K562 (cell line): ENCODE data around the gene C5orf24. TPM values are rescaled to one million over a fixed set of nuclear protein-coding genes. Genes with fewer than 3 reads are reported as not detected.

Experiments used
- ATAC-seq: fragments of 200-7000 bp; cut with Tn5 transposase; 3 replicates; pipeline ENCODE4 v1.9.1; 2020; ENCODE audit warnings: moderate library complexity
- BruUV-seq: library from RNA; stranded (reverse); fragments of 400-500 nt; replicated peaks from 2 replicates; lab custom pipeline; 2021; lab: Mats Ljungman, UMichigan
- CTCF ChIA-PET: fragments of 300-600 bp; formaldehyde crosslinking; extraction: SDS; loops from one replicate; lab custom pipeline; 2021; ENCODE audit warnings: low intra/inter-chr PET ratio; lab: Yijun Ruan, JAX
- POLR2A ChIA-PET: fragments of 300-600, 350-650 bp; sonication (Branson Sonifier 250); formaldehyde crosslinking; extraction: SDS; loops from one replicate; lab custom pipeline; 2021; ENCODE audit warnings: antibody characterized with exemption, inconsistent platforms; lab: Yijun Ruan, JAX
- DNase-seq, 4 experiments: peaks; one replicate each; pipeline versions ENCODE4 v3.0.0 to v3.0.0-alpha.2; 2011 to 2018; ENCODE audit warnings: low spot score in 3 of 4, mixed read lengths in 3 of 4; ENCODE audit errors: extremely low read depth in 1 of 4
- FAIRE-seq: peaks from 2 replicates; lab custom pipeline; 2011; peaks lifted over from hg19 to GRCh38; lab: Jason Lieb, UNC
- H2AFZ ChIP-seq: 2 replicates; pipeline ENCODE4 v1.6.0; 2011; ENCODE audit warnings: low read depth, low read length, control low read depth, inconsistent platforms
- H3K27ac ChIP-seq: fragments of 200-600 bp; 3 replicates; pipeline ENCODE4 v1.8.0; 2011; ENCODE audit warnings: low read depth, mild to moderate bottlenecking, control low read depth, inconsistent platforms, low read length, moderate library complexity, mixed read lengths; ENCODE audit errors: extremely low read depth
- H3K27me3 ChIP-seq, 2 experiments: fragments of 300-600 bp in 1 of 2; 2 replicates in 1 of 2; 3 replicates in 1 of 2; pipeline versions ENCODE4 v1.6.0 to v1.8.0; 2011; ENCODE audit warnings: inconsistent platforms in 2 of 2, low read length in 2 of 2, mild to moderate bottlenecking in 1 of 2, mixed read lengths in 1 of 2, moderate library complexity in 1 of 2; ENCODE audit not compliant: control insufficient read depth in 2 of 2, insufficient read depth in 2 of 2
- H3K36me3 ChIP-seq: fragments of 300-600 bp; 3 replicates; pipeline ENCODE4 v1.8.0; 2011; ENCODE audit warnings: mild to moderate bottlenecking, low read length, inconsistent platforms; ENCODE audit not compliant: control insufficient read depth, insufficient read depth
- H3K4me1 ChIP-seq, 2 experiments: fragments of 200-600 bp in 1 of 2; replicated peaks in 1 of 2; 2 replicates in 1 of 2; 3 replicates in 1 of 2; pipeline versions ENCODE4 v1.5.1 to v1.8.0; 2011; ENCODE audit warnings: inconsistent platforms in 2 of 2, low read length in 2 of 2, mild to moderate bottlenecking in 1 of 2, mixed read lengths in 1 of 2, moderate library complexity in 1 of 2; ENCODE audit not compliant: control insufficient read depth in 2 of 2, insufficient read depth in 2 of 2
- H3K4me2 ChIP-seq: 2 replicates; pipeline ENCODE4 v1.6.1; 2011; ENCODE audit warnings: low read length, control low read depth, inconsistent platforms, mixed read lengths; ENCODE audit not compliant: insufficient read depth
- H3K4me3 ChIP-seq: fragments of 200-600 bp; sonication (generic), shearing (Covaris generic); 2 replicates; pipeline ENCODE4 v1.5.1; 2016; ENCODE audit warnings: control low read depth, inconsistent platforms
- H3K79me2 ChIP-seq: fragments of 200-600 bp; 3 replicates; pipeline ENCODE4 v1.8.0; 2011; ENCODE audit warnings: low read length, inconsistent platforms; ENCODE audit not compliant: control insufficient read depth, insufficient read depth
- H3K9ac ChIP-seq, 2 experiments: 2 replicates each; pipeline versions ENCODE4 v1.6.0 to v1.6.1; 2011; ENCODE audit warnings: low read depth in 2 of 2, low read length in 2 of 2, control low read depth in 1 of 2, inconsistent platforms in 1 of 2, mild to moderate bottlenecking in 1 of 2, mixed read lengths in 1 of 2; ENCODE audit not compliant: insufficient read depth in 1 of 2
- H3K9me1 ChIP-seq: one replicate; pipeline ENCODE4 v1.6.0; 2011; ENCODE audit warnings: inconsistent platforms, mild to moderate bottlenecking, low read length, moderate library complexity; ENCODE audit not compliant: control insufficient read depth, insufficient read depth
- H3K9me3 ChIP-seq: replicated peaks from 2 replicates; pipeline ENCODE4 v1.5.1; 2011; ENCODE audit warnings: low read depth, low read length, inconsistent platforms; ENCODE audit not compliant: control insufficient read depth, insufficient read depth
- H4K20me1 ChIP-seq: replicated peaks from 2 replicates; pipeline ENCODE4 v1.6.1; 2011; ENCODE audit warnings: low read length, inconsistent platforms, mixed read lengths; ENCODE audit not compliant: control insufficient read depth, insufficient read depth
- CHCHD3 ChIP-seq: fragments of 250-450 bp; sonication (Bioruptor Pico); IDR thresholded peaks from 2 replicates; pipeline ENCODE4 v2.1.2; 2022; ENCODE audit warnings: mild to moderate bottlenecking
- CHD2 ChIP-seq: IDR thresholded peaks from 2 replicates; pipeline ENCODE4 v1.6.1; 2011; ENCODE audit warnings: low read depth, low read length
- E2F5 ChIP-seq: sonication (generic); formaldehyde crosslinking; IDR thresholded peaks from 2 replicates; pipeline ENCODE4 v1.8.0; 2022; ENCODE audit warnings: mild to moderate bottlenecking, missing genetic modification reagents
- EP400 ChIP-seq: fragments of 450-650 bp; IDR thresholded peaks from 2 replicates; pipeline ENCODE4 v1.6.1; 2017; ENCODE audit warnings: antibody characterized with exemption, mild to moderate bottlenecking, moderate library complexity
- FOXK2 ChIP-seq, 2 experiments: fragments of 450-650 bp; IDR thresholded peaks in 1 of 2; conservative IDR thresholded peaks in 1 of 2; 2 replicates each; pipeline ENCODE4 v1.6.1; 2016; ENCODE audit warnings: low read depth in 2 of 2, mild to moderate bottlenecking in 1 of 2
- FOXO4 ChIP-seq: fragments of 450-650 bp; formaldehyde crosslinking; IDR thresholded peaks from 2 replicates; pipeline ENCODE4 v1.4.0; 2020; ENCODE audit warnings: mild to moderate bottlenecking, moderate library complexity
- GABPA ChIP-seq: fragments of 200-800 bp; sonication (Bioruptor generic); conservative IDR thresholded peaks from 2 replicates; pipeline ENCODE4 v1.6.1; 2016; ENCODE audit warnings: low read depth, missing genetic modification characterization, missing compliant biosample characterization
- HES1 ChIP-seq: fragments of 450-650 bp; IDR thresholded peaks from 2 replicates; pipeline ENCODE4 v1.6.1; 2016; ENCODE audit warnings: low read depth, mild to moderate bottlenecking, moderate library complexity
- RB1 ChIP-seq: fragments of 450-650 bp; IDR thresholded peaks from 2 replicates; pipeline ENCODE4 v1.6.1; 2017; ENCODE audit warnings: low read depth, mild to moderate bottlenecking
- SREBF2 ChIP-seq: sonication (generic); formaldehyde crosslinking; IDR thresholded peaks from 2 replicates; pipeline ENCODE4 v1.4.0; 2020; ENCODE audit warnings: mild to moderate bottlenecking, missing genetic modification reagents
- SRF ChIP-seq, 2 experiments: fragments of 250-450, 450-650 bp in 1 of 2; sonication (Bioruptor Pico) in 1 of 2; sonication (generic) in 1 of 2; formaldehyde crosslinking; IDR thresholded peaks; 2 replicates each; pipeline versions ENCODE4 v1.5.0 to v1.5.1; 2020 to 2022; ENCODE audit warnings: mild to moderate bottlenecking in 1 of 2, missing genetic modification reagents in 1 of 2
- THRAP3 ChIP-seq: fragments of 450-650 bp; IDR thresholded peaks from 2 replicates; pipeline ENCODE4 v1.6.1; 2016; ENCODE audit warnings: mild to moderate bottlenecking, inconsistent platforms, borderline replicate concordance
- ZBTB11 ChIP-seq, 3 experiments: fragments of 200-800 bp in 1 of 3; fragments of 250-450 bp in 1 of 3; fragments of 450-650 bp in 1 of 3; sonication (Bioruptor Pico) in 1 of 3; sonication (Bioruptor generic) in 1 of 3; formaldehyde crosslinking in 1 of 3; IDR thresholded peaks; 2 replicates each; pipeline versions ENCODE4 v1.6.1 to v1.8.0; 2016 to 2022; ENCODE audit warnings: mild to moderate bottlenecking in 2 of 3, missing genetic modification characterization in 2 of 3, missing compliant biosample characterization in 1 of 3, moderate library complexity in 1 of 3
- WGBS: fragments of 100-300 bp; shearing (Covaris generic); methylation state at CpG from one replicate; pipeline ENCODE4 v1.1.6; 2016; ENCODE audit warnings: low coverage, mixed read lengths; ENCODE audit not compliant: insufficient coverage; ENCODE audit errors: missing lambda C conversion rate; 5-methylcytosine and 5-hydroxymethylcytosine counted together
- in situ Hi-C: fragments of 300-500 bp; cut with MboI; formaldehyde crosslinking; loops from 4 replicates; pipeline ENCODE4 v1.15.0; 2018; ENCODE audit warnings: inconsistent platforms, mixed read lengths
- intact Hi-C: fragments of 100-400 bp; cut with micrococcal nuclease; formaldehyde crosslinking; loops from 2 replicates; pipeline ENCODE4 v1.14.2; 2022
- polyA plus RNA-seq, 8 experiments: library from polyadenylated mRNA; depleted of rRNA in 4 of 8; stranded (reverse) in 5 of 8; unstranded in 3 of 8; fragments of >200 nt; fragmentation: Nextera tagmentation in 2 of 8; fragmentation: Illumina TruSeq in 1 of 8; extraction: Ambion mirVana in 2 of 8; extraction: Trizol in 1 of 8; gene quantifications; 2 replicates each; pipeline versions ENCODE4 v1.2.1 to v1.2.3, GENCODE V29; 2011 to 2014; ENCODE audit warnings: inconsistent platforms in 1 of 8, missing spikeins in 1 of 8
- total RNA-seq, 7 experiments: library from RNA; depleted of rRNA in 6 of 7; stranded (reverse); fragments of >200 nt in 6 of 7; fragmentation: Illumina TruSeq in 2 of 7; extraction: Trizol in 2 of 7; gene quantifications; 2 replicates each; pipeline versions ENCODE4 v1.2.1 to v1.2.3, GENCODE V29; 2011 to 2021; ENCODE audit warnings: low replicate concordance in 1 of 7

Gene C5orf24
- total and polyA plus RNA-seq, 9 of the 15 experiments (the other 6 are each of a cell fraction or from before 2014, with no cell fraction given), result 8.9 to 38.6 (median 28.4) TPM

- H3K79me2 ChIP-seq, result peaks cover 19% of the 10 kb centered on the region
- in situ Hi-C loops, result no loop called here
- no peaks in the 10 kb centered on the region for H3K9me1 ChIP-seq
- no peaks in the 10 kb centered on the region for H3K9me3 ChIP-seq
- WGBS, result under 1% methylated on average over 60 of the region's 84 CpGs
- DNase-seq, result peak; percentile 87 to 95 (median 94)
- peak within 1 kb of the TSS; percentile 91 for H3K9ac ChIP-seq
- no peaks in the 10 kb centered on the region for H3K27me3 ChIP-seq
- peaks cover 2 to 25% of the 10 kb centered on the region in 2 experiments; a peak in 4 of 5 replicates for H3K4me1 ChIP-seq
- no peaks in the 10 kb centered on the region for H4K20me1 ChIP-seq
- FAIRE-seq, result peak; percentile 62
- ChIA-PET POLR2A (interaction anchor here (0.6 to 2.4 kb wide), 25 partner anchors 9 to 749 kb away, joined by 3 to 11 read pairs (median 3); partner anchors contain the start of genes DDX46 and TXNDC15), CTCF (interaction anchor here (0.6 to 0.9 kb wide), 5 partner anchors 120 to 514 kb away, joined by 3 read pairs; partner anchors contain the start of genes CAMLG and DDX46)
- H3K4me2 ChIP-seq, result peak within 1 kb of the TSS; percentile 82
- peaks cover 16% of the 10 kb centered on the region; the same call in 2 of the 3 replicates for H3K36me3 ChIP-seq
- no TSS peak for BruUV-seq
- H3K4me3 ChIP-seq, result peak within 1 kb of the TSS; percentile 87
- intact Hi-C loops, result loop anchor here (1.0 to 10.0 kb wide), 5 partner anchors 30 to 310 kb away; partner anchors contain the start of genes CAMLG and TXNDC15
- peak within 1 kb of the TSS; percentile 92 for H3K27ac ChIP-seq
- peak within 1 kb of the TSS; percentile 93 for H2AFZ ChIP-seq
- ATAC-seq, result peak; percentile 92
- no peak for TF ChIP-seq E2F5
- TF ChIP-seq CHCHD3 (CRISPR knock-in tag), result no peak
- no peak for TF ChIP-seq FOXO4
- TF ChIP-seq ZBTB11 (CRISPR knock-in tag; IDR thresholded peaks at IDR 0.05), result peak in 1 of 3 experiments; percentile 73; a peak in 2 of 6 replicates
- no peak for TF ChIP-seq THRAP3
- peak; percentile 54; the same call in 1 of the 2 replicates for TF ChIP-seq EP400
- no peak for TF ChIP-seq SREBF2 (CRISPR knock-in tag)
- TF ChIP-seq RB1, result peak; percentile 94
- TF ChIP-seq HES1, result no peak
- peak; percentile 37; the same call in 1 of the 2 replicates for TF ChIP-seq CHD2
- 0 out of 4 replicates have a peak, but pooled peaks of 1 of the 2 experiments have one; percentile 52 for TF ChIP-seq SRF (CRISPR knock-in tag; IDR thresholded peaks at IDR 0.05)
- no peak for TF ChIP-seq GABPA (tag)
- TF ChIP-seq FOXK2 (conservative IDR thresholded peaks at IDR 0.05 in 1 of 2, IDR thresholded peaks at IDR 0.05 in 1 of 2; ENCODE audit: low read depth in 2 of 2), result no peak
Measured at GRCh38 chr5:134904610-134905245, 59.0 kb downstream of the C5orf24 start, which contains the start of gene PCBD2. PCBD2 (plus strand) TSS chr5:134905131; CDS start chr5:134905140, 9 bp downstream.
